ENCODE data around the gene KRTAP4-1.

DNA sequence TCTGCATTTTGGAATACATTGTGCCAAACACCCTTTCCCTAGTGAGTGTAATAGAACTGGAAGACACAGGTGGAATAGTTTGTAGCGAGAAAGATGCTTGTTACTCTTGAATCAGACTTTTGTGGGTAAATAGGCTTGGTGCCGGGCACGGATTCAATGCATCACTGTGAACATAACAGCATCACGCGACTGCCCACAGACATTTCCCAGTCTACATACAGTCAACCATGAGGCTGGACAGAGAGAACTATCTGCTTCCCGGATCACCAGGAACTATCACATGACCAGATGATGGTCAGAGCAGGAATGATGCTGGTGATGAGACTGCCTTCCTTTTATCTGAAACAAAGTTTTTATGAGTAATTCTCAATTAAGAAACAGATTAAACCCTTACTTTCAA, 41.3 kb upstream of the KRTAP4-1 start:
- TF ChIP-seq, protein P1, sequence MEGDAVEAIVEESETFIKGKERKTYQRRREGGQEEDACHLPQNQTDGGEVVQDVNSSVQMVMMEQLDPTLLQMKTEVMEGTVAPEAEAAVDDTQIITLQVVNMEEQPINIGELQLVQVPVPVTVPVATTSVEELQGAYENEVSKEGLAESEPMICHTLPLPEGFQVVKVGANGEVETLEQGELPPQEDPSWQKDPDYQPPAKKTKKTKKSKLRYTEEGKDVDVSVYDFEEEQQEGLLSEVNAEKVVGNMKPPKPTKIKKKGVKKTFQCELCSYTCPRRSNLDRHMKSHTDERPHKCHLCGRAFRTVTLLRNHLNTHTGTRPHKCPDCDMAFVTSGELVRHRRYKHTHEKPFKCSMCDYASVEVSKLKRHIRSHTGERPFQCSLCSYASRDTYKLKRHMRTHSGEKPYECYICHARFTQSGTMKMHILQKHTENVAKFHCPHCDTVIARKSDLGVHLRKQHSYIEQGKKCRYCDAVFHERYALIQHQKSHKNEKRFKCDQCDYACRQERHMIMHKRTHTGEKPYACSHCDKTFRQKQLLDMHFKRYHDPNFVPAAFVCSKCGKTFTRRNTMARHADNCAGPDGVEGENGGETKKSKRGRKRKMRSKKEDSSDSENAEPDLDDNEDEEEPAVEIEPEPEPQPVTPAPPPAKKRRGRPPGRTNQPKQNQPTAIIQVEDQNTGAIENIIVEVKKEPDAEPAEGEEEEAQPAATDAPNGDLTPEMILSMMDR (tag by site-specific recombination; IDR thresholded peaks at IDR 0.05): no peak
- TF ChIP-seq, protein P2, sequence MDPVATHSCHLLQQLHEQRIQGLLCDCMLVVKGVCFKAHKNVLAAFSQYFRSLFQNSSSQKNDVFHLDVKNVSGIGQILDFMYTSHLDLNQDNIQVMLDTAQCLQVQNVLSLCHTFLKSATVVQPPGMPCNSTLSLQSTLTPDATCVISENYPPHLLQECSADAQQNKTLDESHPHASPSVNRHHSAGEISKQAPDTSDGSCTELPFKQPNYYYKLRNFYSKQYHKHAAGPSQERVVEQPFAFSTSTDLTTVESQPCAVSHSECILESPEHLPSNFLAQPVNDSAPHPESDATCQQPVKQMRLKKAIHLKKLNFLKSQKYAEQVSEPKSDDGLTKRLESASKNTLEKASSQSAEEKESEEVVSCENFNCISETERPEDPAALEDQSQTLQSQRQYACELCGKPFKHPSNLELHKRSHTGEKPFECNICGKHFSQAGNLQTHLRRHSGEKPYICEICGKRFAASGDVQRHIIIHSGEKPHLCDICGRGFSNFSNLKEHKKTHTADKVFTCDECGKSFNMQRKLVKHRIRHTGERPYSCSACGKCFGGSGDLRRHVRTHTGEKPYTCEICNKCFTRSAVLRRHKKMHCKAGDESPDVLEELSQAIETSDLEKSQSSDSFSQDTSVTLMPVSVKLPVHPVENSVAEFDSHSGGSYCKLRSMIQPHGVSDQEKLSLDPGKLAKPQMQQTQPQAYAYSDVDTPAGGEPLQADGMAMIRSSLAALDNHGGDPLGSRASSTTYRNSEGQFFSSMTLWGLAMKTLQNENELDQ (tag by site-specific recombination; IDR thresholded peaks at IDR 0.05; ENCODE audit: low read depth): no peak
- TF ChIP-seq ZNF114 (tag by site-specific recombination; IDR thresholded peaks at IDR 0.05) (no peak), ZNF146 (tag by site-specific recombination; IDR thresholded peaks at IDR 0.05) (no peak), KLF1 (tag by site-specific recombination; IDR thresholded peaks at IDR 0.05) (no peak), ZNF561 (tag by site-specific recombination; IDR thresholded peaks at IDR 0.05; ENCODE audit: borderline replicate concordance) (no peak)
- TF ChIP-seq, protein P3, sequence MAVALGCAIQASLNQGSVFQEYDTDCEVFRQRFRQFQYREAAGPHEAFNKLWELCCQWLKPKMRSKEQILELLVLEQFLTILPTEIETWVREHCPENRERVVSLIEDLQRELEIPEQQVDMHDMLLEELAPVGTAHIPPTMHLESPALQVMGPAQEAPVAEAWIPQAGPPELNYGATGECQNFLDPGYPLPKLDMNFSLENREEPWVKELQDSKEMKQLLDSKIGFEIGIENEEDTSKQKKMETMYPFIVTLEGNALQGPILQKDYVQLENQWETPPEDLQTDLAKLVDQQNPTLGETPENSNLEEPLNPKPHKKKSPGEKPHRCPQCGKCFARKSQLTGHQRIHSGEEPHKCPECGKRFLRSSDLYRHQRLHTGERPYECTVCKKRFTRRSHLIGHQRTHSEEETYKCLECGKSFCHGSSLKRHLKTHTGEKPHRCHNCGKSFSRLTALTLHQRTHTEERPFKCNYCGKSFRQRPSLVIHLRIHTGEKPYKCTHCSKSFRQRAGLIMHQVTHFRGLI (tag by site-specific recombination; IDR thresholded peaks at IDR 0.05): no peak

Measured in HEK293 (cell line).